Urinary bladder (tissue), 4 donors: ENCODE measurements around the gene NHLRC4. TPM values are rescaled to one million over a fixed set of nuclear protein-coding genes. Genes with fewer than 3 reads are reported as not detected.

Experiments used
- DNase-seq: peaks from one replicate; pipeline ENCODE4 v3.0.0-alpha.2; 2015; ENCODE audit errors: extremely low spot score
- H3K27ac ChIP-seq: one replicate; pipeline ENCODE4 v1.5.1; 2013; ENCODE audit warnings: low read depth, mild to moderate bottlenecking, moderate library complexity
- H3K36me3 ChIP-seq: one replicate; pipeline ENCODE4 v1.6.1; 2013; ENCODE audit warnings: mild to moderate bottlenecking, moderate library complexity; ENCODE audit not compliant: insufficient read depth
- H3K4me1 ChIP-seq: one replicate; pipeline ENCODE4 v1.6.1; 2013; ENCODE audit warnings: mild to moderate bottlenecking, moderate library complexity; ENCODE audit not compliant: insufficient read depth
- H3K4me3 ChIP-seq: one replicate; pipeline ENCODE4 v1.5.1; 2013; ENCODE audit warnings: low read depth, low read length
- WGBS: extraction: QIAGEN DNeasy Blood & Tissue Kit; methylation state at CpG from one replicate; pipeline ENCODE4 v1.1.7; 2013; 5-methylcytosine and 5-hydroxymethylcytosine counted together
- polyA plus RNA-seq: library from polyadenylated mRNA; stranded (reverse); fragments of 200-250 nt; gene quantifications from one replicate; pipeline ENCODE4 v1.2.3, GENCODE V29; 2013
- total RNA-seq: library from RNA; depleted of rRNA; stranded (reverse); fragments of >200 nt; gene quantifications from one replicate; pipeline ENCODE4 v1.2.3, GENCODE V29; 2014
- donor health status: healthy with polysubstance abuse.
- donor health status: healthy.

Gene NHLRC4
- total and polyA plus RNA-seq, 2 donors: 1.0 to 1.8 TPM

DNA sequence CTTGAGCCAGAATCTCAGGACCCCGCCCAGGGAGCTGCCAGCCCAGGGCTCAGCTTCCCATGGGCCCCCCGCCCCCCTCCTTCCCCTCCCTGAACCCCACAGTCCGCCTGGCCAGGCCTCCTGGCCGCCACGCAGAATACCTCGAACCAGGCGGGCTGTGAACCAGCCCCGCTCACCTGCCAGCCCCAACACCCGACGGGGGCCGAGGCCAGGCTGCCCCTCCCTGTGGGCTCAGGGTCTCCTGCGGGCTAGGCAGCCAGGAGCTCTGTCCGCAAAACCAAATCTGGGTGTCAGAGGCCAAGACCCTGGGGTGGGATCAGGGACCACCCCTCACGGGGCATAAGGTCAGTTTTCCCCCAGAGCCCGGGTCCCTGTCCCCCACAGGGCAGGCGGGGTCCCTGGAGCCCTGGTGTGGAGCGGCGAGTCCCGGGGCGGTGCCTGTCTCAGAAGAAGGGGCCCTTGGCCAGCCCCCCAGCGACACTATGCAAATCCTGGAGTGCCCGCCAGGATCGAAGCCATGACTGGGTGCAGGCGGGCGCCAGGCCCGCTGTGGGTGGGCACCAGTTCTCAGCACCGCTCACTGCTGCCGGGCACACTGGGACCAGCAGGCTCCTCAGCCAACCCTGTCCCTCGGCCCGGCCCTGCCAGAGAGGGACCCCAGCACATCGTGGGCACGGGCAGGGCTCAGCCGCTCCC lies 13.1 kb upstream of the NHLRC4 start:
- DNase-seq: no peak
- H3K36me3 ChIP-seq: peaks cover 2% of the 10 kb centered on the region
- 92% methylated on average over 33 of the region's 33 CpGs for WGBS

DNA sequence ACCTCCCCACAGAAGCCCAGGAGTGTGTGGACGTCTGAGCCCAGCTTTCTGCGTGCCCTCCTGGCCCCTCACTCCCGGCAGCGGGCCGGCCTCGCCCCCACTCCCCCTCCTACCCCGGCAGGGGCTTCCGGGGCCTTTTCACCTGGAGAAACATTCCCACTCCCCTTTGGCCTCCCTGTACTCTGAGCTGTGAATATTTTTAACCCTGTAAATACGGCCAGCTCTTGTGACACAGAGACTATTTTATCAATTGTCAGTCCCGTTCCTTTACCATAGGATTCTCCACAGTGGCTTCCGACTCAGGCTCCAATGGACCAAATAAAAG lies 12.5 kb upstream of the NHLRC4 start:
- H3K4me3 ChIP-seq: no peak overlapping the region
- WGBS: 81% methylated on average over 11 of the region's 11 CpGs

More for the DNA sequence above, 13.1 kb upstream of the NHLRC4 start:
- Histone ChIP-seq H3K27ac (no peak overlapping the region), H3K4me1 (no peaks in the 10 kb centered on the region), H3K4me3 (no peak overlapping the region)

DNA sequence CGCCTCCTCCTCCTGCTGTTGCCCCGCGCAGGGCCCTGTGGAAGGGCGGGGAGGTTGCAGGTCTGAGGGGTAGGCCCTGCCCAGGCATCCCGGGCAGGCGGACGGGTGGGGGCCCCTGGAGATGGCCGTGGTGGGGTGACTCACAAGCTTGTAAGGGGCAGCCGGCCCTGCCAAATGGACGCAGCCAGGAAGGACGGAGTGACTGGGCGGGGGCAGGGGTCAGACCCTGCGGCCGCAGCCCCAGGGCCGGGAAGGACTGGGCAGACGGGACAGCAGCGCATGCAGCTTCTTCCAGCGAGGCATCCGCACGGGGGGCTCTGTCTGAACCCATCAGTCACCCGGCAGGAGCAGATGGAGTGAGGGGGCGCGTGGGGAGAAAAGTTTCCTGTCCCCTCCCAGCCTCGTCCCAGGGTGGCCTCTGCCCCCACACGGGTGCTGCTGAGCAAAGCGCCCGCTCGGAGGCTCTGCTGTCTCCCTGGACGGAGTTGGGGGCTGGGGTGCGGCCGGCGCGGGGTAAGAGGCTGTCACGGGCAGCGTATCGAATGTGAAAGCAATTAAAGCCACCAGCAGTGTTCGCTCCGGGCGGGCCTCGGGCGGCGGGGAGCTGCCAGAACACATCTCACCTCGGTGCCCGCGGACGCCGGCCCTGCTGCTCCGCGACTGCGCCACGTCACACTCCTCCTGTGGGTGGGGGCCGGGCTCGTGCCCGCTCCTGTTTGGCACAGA lies 12.0 kb upstream of the NHLRC4 start:
- H3K4me3 ChIP-seq: no peak overlapping the region
- no peak overlapping the region for H3K27ac ChIP-seq

More for the DNA sequence above, 12.5 kb upstream of the NHLRC4 start:
- Histone ChIP-seq H3K4me1 (no peaks in the 10 kb centered on the region), H3K27ac (no peak overlapping the region), H3K36me3 (peaks cover 2% of the 10 kb centered on the region)
- DNase-seq: no peak

DNA sequence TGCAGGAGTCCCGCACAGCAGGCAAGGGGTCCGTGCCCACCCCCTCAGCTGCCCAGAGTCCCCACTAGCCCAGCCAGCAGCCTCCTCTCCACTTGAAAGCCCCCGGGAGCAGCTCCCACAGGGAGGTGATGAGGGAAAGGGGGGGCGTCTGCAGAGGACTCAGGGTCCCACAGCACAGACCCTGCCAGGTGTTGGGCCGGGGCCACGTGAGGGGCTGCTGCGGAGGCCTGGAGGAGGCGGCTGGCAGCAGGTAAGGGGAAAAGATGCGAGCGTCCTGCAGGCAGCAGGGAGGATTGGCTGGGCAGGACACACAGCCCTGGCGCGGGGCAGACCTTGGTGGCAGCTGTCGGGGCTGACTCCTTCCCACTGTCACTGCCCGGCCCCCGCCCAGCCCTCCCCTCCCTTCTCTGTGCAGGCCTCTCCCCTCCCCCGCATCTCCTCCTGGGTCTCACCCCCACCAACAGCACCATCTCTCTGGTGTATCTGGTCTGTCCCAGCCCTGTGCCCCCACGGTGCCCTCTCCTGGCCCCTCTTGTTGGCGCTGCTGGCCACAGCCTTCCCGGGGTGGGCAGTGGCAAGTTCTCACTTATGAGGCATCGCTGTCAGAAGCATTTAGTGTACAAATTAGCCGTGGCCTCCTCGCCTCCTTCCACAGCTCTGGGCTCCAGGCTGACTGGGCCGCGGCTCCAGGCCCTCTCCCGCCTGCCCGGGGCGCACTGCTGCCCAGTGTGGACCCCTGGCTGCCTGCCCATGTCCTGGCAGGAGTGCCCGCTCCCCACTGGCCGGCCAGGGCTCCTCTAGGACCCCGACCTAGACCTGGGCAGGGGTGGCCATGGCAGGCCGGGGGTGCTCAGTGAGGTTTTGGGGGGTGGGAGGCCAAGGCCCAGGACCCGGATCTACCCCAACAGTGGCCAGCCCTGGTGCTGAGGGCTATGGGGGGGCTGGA lies 11.0 kb upstream of the NHLRC4 start:
- Histone ChIP-seq H3K4me1 (peaks cover 2% of the 10 kb centered on the region), H3K36me3 (peaks cover 2% of the 10 kb centered on the region), H3K4me3 (no peak overlapping the region), H3K27ac (no peak overlapping the region)
- DNase-seq: no peak
- 77% methylated on average over 32 of the region's 32 CpGs for WGBS

More for the DNA sequence above, 12.0 kb upstream of the NHLRC4 start:
- H3K4me1 ChIP-seq: no peaks in the 10 kb centered on the region
- WGBS: 57% methylated on average over 54 of the region's 54 CpGs
- DNase-seq: no peak
- H3K36me3 ChIP-seq: peaks cover 2% of the 10 kb centered on the region

DNA sequence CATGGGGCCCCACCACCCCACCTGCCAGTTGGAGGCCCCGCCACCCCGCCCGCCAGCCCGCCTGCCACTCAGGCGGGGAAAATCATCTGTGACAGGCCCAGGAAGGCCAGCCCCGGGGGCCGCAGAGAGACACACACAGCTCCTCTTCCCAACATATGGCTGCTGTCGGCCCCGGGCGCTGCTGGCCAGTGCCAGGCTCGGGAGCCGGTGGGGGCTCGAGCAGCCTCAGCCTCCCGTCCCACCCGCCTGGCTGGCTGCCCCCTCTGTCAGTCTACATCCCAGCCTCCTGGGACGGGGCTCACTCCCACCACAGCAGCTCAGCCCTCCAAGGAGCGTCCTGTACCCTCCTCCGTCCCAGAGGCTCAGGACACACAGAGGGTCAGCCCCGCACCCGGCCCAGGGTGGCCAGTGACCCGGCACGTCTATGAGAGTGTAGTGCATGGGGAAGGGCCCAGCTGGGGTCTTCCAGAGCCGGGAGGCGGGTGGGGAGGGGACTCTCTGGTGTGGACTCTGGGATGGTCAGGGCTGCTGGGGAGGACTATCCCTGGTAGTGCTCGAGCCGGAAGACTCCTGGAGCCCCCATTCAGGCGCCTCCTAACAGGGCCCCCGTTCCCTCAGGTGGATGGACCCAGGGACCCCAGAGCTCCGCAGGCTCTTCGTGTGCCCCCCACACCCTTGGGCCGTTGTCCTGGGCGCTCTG lies 10.2 kb upstream of the NHLRC4 start:
- Histone ChIP-seq H3K4me1 (peaks cover 2% of the 10 kb centered on the region), H3K36me3 (no peaks in the 10 kb centered on the region), H3K4me3 (no peak overlapping the region), H3K27ac (no peak overlapping the region)
- DNase-seq: no peak
- 85% methylated on average over 32 of the region's 32 CpGs for WGBS

DNA sequence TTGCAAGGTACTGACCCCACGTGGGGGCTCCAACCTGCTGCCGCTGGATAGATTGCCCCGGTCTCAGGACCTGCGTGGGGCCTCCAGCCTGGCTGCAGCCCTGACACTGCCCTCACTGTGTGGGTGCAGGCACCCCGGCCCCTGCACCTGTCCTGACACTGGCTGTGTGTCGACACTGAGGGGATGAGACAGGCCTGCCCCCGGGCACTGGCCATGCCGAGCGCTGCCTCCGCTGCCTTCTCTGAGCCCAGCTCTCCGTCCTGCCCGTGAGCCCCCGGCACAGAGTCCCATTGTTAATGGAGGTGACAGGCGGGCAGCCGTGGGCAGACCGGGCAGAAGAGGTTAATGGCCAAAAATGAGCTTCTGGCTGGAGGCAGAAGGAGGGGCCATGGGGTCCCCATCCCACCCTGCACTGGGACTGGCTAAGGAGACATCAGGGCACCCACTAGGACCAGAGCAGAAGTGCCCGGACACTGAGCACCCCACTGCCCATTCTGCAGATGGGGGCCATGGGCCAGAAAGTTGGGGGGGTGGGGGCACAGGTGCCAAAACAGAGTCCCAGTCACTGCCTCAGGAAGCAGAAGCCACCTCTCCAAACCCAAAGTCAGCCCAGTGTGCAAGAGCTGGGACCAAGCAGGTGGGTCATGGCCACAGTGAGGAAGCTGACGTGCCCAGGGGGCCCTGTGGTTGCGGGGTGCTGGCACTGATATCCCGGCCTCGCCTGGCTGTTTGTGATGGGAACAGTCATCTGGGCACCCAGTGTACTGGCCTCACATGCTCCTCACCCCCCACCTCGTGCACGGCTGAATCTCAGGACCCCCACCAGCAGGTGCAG lies 9.1 kb upstream of the NHLRC4 start:
- H3K27ac ChIP-seq: no peak overlapping the region
- H3K36me3 ChIP-seq: no peaks in the 10 kb centered on the region
- no peak for DNase-seq
- peaks cover 2% of the 10 kb centered on the region for H3K4me1 ChIP-seq
- no peak overlapping the region for H3K4me3 ChIP-seq
- WGBS: 83% methylated on average over 23 of the region's 23 CpGs

DNA sequence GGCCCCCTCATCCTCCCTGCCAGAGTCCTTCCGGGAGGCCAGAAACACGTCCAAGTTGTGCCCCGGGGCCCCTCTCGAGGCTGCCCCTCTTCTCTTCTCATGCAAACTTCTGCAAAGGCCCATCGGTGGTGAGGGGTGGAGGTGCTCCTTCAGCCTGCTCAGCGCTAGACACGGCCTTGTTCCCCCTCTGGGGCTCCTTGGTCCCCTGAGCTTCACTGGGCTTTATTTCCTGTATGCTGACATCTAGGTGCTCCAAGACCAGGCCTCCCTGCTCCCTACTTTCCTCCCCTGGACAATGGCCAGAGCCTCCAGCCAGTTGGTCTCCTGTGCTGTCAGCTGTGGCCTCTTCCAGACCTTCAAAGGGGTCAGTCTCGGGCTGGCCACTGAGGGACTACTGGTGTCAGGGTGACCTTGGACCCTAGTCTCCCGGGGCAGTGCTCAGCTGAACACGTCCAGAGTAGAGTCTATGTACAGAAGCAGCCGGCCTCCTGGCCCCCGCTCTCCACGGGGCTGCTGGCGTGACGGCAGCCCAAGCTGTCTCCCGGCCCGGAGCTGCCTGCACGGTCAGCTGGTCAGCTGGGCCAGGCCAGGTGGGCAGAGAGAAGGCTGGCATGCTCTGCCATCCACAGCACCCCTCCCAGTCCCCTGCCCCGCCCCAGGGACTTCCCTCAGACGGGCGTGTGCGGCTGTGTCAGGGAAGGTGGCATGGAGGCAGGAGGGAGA lies 8.3 kb upstream of the NHLRC4 start:
- 67% methylated on average over 22 of the region's 22 CpGs for WGBS
- Histone ChIP-seq H3K4me1 (peaks cover 2% of the 10 kb centered on the region), H3K4me3 (no peak overlapping the region), H3K27ac (no peak overlapping the region), H3K36me3 (no peaks in the 10 kb centered on the region)
- no peak for DNase-seq

DNA sequence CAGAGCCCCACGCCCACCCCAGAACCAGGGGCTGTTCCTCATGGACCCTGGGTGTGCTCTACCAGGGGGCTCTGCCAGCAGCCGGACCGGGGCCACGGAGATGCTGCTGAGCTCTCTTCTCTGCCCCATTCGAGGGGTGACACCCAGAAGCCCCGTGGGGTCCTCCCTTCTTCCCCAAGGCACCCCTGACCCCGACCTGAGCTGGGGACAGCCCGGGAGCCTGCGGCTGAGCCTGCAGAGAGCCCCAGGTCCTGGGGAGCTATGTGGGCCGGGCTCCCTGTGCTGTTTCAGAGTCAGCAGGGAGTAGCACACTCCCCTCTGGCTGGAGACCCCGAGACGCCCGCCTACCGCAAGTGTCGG lies 7.8 kb upstream of the NHLRC4 start:
- no peak for DNase-seq
- Histone ChIP-seq H3K4me3 (no peak overlapping the region), H3K27ac (no peak overlapping the region), H3K4me1 (peaks cover 2% of the 10 kb centered on the region), H3K36me3 (no peaks in the 10 kb centered on the region)
- WGBS: 73% methylated on average over 15 of the region's 15 CpGs

DNA sequence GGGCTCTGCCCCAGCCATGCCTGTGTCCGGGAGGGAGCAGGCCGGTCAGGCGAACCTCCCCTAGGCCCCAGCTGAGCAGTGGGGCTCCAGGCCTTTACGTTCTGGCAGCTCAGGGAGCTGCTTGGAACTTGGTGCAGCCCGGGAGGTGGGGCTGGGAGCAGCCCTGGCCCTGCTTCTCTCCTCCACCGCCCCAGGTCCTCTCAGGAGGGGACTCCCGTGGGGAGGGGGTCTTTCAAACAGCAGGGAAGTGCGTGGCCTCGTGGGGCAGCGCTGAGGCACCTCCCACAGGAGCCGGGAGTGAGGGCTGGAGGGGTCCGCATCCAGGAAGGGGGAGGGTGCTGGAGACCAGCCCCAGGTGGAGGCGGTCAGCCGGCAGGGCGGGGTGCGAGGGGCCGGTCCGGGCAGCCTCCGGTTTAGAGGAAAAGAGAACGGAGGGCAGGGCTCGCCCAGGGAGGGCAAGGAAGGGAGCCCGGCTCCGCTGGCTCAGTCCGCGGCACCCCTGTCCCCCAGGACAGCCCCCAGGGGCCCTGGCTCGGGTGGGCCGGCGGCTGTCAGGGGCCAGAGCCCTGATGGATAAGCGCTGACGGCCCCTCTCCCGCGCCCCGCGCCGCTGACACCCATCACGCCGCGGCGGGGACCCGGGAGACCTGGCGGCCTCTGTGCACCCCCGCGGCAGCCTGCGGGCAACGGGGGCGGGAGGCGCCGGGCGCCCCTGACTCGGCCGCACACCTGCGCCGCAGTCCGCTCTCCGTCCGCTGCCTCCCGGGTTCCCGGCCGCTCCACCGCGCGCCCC lies 7.2 kb upstream of the NHLRC4 start:
- H3K27ac ChIP-seq: no peak overlapping the region
- H3K4me1 ChIP-seq: peaks cover 2% of the 10 kb centered on the region
- no peaks in the 10 kb centered on the region for H3K36me3 ChIP-seq
- H3K4me3 ChIP-seq: peak overlapping the region; percentile 23
- DNase-seq: no peak
- 6% methylated on average over 62 of the region's 62 CpGs for WGBS

DNA sequence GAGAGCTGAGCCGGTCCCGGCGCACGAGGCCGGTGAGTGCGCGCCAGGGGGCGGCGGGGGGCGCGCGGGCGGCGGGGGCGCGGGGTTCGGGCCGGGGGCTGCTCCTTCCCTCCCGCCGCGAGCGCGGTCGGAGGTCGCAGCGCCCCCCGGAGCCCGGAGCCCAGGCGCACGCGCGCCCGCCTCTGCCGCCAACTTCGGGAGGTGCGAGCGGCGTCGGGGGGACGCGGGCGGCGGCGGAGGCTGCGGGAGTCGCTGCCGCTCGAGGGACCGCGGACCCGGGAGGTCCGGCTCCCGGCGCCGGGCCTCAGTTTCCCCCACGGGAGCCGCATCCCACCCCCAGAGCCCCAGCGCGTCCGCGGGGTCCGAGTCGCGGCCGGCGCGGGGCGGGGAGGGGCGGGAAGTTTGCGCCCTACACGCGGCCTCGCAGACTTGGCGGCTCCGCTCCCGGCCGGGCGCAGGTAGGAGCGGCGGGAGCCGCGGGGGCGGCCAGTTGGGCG lies 6.6 kb upstream of the NHLRC4 start, which contains the start of gene PRR35:
TSS of gene PRR35 (plus strand) at position 191 of the 497 bp plus-strand sequence. CDS start 2,901 bp downstream, outside the sequence.
- Histone ChIP-seq H3K36me3 (no peaks in the 10 kb centered on the region), H3K4me1 (peaks cover 2% of the 10 kb centered on the region), H3K27ac (no peak within 1 kb of the TSS), H3K4me3 (peak within 1 kb of the TSS; percentile 23)
- DNase-seq: no peak
- WGBS: under 1% methylated on average over 80 of the region's 84 CpGs

DNA sequence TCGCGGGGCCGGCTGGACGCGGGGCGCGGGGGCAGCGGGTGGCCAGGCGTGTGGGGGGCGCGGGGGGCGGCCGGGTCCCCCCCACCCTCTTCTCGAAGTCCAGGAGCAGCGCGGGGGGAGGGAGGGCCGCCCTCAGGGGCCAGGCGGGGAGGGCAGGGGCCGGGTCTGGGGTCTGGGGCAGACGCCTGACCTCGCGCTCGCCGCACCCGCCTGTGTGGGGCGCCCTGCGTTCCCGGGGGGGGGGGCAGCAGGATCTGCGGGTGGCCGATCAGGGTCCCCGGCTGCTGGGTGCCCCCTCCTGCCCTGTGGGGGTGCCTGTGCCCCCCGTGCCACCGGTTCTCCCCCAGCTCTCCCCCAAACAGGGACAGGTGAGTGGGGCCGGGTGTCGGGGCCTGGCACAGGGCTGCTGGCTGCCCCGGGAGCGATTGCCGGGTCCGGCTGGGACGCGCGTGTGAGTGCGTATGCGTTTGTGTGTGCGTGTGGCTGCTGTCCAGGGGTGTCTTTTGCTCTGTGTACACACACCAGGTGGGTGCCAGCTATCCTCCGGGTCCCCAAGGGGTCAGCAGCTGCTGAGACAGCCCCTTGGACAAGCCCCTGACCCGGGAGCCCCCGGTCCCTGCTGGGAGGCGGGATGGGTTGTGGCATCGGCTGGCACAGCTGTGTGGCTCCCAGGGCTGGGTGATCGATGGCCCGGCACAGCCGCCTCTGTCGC lies 5.9 kb upstream of the NHLRC4 start:
- Histone ChIP-seq H3K4me1 (peaks cover 2% of the 10 kb centered on the region), H3K4me3 (peak overlapping the region; percentile 23), H3K27ac (no peak overlapping the region), H3K36me3 (no peaks in the 10 kb centered on the region)
- no peak for DNase-seq
- WGBS: 26% methylated on average over 43 of the region's 54 CpGs
